Frontal cortex (tissue), 4 donors: ENCODE results near the gene BMAL2. TPM values are rescaled to one million over a fixed set of nuclear protein-coding genes. Genes with fewer than 3 reads are reported as not detected.

Experiments used
- DNase-seq, 2 donors: peaks; one replicate each; pipeline ENCODE4 v3.0.0; 2012; ENCODE audit warnings: low spot score in 2 of 2
- FAIRE-seq: peaks from 2 replicates; lab custom pipeline; 2012; peaks lifted over from hg19 to GRCh38; lab: Jason Lieb, UNC
- total RNA-seq: library from RNA; depleted of rRNA; stranded (reverse); fragments of >200 nt; gene quantifications from one replicate; pipeline ENCODE4 v1.2.3, GENCODE V29; 2014
- donor health status: control.
- donor health status: control.
- donor health status: control.

BMAL2 gene
- total RNA-seq, 1 donor from 2014 or later: 42.4 TPM

DNA sequence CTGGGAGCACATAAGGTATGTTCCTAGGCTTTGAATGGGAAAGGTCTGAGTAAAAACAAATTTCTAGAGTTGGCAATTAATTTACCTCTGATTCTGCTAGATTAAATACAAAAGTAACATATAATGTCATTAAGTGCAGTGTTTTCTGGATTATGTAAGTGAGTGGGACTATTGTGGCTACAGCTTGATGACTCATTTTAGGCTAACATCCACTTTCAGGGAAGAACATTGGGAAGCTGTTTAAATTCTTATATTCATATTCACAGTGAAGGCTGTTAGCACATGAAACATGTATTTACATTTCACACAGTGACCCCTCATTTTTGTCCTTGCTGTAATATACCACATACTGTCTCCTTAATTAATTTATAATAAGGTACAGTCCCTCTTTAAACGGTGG is 13.2 kb upstream of the BMAL2 start:
- no peak for FAIRE-seq
- no peak for DNase-seq

DNA sequence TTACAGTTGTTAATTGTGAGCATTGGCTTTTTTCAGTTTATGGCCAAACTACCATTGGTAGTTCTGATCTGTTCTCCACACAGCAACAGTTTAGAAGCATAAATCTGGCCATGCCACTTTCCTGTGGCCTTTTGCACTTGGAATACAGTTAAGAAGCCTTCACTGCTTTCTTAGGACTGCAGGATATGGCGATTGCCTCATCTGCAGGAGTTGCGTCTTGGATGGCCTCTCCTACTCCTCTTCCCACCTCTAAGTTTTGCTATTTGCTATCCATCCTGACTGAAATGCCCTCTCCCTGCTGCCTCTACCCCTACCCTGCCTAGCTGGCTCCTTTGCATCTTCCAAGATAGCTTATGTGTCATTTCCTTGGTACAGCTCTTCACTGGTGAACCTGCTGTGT is 12.8 kb upstream of the BMAL2 start:
- DNase-seq (no peak), FAIRE-seq (no peak)

DNA sequence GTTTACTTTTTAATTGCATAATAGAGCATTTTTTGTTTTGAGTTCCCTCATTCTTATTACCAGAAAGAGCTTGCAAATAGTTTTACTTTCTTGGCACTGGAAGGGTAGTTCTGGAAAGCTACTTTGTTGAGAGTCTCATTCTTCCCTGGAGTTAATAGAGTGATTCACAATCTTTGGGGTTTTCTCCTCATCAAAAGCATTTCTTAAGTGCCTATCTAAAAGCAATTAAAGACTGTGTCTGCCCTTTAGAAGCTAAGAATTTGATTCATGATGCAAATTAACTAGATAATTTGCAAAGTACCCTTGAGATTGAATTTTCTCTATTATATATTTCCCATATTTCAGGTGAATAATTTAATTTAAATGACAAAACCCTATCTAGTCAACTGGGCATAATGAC is 8.1 kb upstream of the BMAL2 start:
- DNase-seq (no peak), FAIRE-seq (no peak)

DNA sequence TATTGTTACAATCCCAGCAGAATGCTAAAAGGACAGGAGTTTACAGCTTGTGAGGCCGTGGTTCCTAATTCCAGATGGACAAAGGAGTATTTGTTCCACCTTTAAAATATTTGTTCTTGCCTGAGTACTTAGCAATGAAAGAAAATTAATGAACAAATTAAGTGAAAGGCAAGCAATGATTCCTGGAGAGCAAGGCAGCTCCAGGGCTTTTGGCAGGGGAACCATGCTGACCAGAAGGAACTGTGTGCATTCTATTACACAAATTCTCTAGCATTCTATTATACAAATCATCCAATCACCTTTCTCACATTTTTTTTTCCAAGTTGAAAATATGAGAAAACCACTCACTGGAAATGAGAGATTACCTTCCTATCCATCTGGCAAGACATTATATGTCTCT is 1.8 kb upstream of the BMAL2 start:
- FAIRE-seq (no peak), DNase-seq (no peak)

DNA sequence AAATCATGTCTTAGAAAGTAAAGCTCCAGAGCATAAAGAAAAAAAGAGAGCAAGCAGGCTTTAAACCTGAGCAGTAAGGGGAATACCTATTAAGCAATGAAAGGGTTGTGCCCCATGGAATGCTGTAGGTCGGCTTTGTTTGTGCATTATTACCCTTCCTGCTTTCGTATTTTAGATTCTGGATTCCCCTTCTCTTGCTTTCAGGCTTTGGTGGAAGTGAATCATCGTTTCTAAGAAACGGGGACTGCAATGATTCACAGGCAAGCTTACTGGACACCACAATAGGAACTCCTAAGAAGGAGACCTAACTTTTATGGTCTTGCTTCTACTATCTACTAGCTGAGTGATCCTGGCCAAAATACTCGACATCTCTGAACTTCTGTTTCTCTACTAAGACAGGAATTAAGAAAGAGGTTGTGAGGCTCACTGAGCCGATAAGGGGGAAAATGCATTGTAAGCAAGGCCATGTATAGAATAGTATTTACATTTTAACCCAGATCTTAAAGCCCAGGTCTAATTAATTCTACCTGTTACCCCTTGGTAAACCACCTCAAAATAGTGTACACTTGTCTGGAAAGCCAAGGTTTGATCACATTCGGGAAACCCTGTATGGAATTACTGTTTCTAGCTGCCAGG is 1.2 kb upstream of the BMAL2 start:
- DNase-seq: peak in 1 of 2 donors; percentile 34
- FAIRE-seq: no peak

DNA sequence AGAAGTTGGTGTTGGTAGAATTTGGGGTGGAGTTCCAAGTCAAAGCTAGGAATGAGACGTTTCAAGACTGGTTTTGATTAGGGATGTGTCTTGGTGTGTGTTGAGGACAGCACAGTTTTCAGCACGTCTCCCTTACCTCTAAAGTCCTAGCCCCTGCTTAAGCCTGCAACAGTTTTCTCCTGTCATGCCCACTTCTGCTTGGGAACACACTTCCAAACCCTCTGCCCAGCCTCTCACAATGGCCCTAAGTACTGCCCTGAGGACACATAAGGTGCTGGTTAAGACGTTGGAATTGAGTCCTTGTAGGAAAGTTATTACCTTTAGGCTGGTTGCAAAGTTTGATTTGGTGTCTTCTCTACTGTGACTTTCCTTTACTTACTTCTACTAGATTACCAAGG is 710 bp upstream of the BMAL2 start:
- no peak for DNase-seq
- FAIRE-seq: no peak

DNA sequence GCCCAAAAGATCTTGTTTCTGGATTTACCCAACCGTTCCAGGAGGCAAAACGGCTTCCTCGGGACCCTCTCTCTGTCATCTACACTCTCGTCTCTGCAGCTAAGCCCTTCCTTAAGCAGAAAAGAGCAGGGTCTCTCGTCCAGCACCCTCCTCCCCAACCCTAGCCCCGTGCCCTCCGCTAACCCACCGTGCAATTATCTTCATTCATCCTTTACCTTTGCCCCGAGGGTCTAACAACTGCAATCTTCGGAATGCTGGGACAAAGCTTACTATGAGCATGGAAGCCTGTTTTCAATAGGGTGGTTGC is 276 bp upstream of the BMAL2 start:
- FAIRE-seq (no peak), DNase-seq (no peak)

DNA sequence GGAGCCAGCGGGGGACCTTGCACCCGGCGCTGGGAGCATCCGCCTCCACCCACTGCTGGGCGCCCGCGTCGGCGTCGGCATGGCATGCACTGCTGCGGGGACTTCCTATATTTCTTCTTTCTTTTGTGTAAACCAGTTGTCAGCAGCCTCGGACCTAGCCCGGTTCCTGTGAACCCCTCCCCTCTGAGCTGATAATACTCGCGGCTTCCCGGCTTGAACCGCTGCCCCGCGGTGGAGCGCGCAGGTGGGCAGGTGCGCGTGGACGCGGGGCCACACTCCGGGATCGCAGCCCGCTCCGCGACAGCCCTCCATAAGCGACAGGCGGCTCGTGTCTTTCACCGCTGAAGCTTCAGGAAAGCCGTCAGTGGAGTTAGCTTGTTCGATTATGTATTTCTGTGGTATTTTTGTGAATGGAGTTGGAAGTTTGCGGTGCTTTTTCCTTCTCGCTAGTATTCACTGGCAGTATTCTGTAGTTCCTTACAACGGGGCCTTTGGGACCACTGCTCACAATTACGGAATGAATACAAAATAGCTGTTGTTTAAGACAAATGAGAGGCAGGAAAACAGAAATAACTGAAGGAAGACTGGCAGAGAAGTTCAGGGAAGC is 870 bp downstream of the BMAL2 start:
- FAIRE-seq: no peak
- peak in 1 of 2 donors; percentile 30 for DNase-seq

DNA sequence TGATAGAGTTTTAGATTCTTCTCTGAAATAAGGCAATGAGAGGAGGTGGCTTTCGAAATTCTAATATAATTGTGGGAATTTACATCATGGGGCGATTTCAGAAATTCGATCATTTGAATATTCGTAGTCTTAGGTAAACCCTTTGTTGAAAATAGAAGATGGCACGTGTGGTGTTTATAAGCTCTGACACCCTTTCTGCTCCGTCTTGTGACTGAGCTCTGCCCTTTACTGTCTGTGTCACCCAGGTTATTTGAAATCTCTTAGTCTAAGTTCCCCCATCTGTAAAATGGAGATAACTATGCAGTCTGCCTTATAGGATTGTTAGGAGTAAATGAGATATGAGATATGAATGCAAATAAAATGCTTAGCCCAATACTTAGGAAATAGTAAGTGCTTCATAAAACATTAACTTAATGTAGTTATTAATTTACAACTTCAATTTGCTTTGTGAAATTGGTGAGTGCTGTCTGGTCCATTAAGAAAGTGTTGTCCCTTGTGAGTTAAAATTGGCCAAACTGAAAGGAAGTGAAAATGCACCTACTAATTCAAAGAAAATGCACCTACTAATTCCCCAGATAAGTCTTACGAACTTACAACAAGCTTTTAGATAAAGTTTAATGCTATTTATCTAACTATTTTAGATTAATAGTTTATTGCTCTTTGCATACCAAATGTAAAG is 1.5 kb downstream of the BMAL2 start:
- DNase-seq (no peak), FAIRE-seq (no peak)

DNA sequence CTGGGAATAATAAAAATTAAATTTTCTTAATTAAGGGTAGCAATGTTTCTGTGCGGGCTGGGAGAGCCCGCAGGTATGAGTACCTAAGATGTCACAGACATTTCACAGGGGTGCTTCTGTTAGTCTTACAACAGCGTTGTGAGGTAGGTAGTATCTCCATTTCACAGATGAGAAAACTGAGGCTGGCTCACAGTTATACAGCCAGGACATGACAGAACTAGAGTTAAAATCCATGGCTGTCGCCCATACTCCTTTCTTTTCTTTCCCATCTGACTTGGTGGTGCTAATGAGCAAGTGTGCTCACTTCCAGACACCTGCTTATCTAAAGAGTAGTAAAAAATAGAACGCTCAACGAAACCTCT is 2.1 kb downstream of the BMAL2 start:
- FAIRE-seq (no peak), DNase-seq (no peak)

DNA sequence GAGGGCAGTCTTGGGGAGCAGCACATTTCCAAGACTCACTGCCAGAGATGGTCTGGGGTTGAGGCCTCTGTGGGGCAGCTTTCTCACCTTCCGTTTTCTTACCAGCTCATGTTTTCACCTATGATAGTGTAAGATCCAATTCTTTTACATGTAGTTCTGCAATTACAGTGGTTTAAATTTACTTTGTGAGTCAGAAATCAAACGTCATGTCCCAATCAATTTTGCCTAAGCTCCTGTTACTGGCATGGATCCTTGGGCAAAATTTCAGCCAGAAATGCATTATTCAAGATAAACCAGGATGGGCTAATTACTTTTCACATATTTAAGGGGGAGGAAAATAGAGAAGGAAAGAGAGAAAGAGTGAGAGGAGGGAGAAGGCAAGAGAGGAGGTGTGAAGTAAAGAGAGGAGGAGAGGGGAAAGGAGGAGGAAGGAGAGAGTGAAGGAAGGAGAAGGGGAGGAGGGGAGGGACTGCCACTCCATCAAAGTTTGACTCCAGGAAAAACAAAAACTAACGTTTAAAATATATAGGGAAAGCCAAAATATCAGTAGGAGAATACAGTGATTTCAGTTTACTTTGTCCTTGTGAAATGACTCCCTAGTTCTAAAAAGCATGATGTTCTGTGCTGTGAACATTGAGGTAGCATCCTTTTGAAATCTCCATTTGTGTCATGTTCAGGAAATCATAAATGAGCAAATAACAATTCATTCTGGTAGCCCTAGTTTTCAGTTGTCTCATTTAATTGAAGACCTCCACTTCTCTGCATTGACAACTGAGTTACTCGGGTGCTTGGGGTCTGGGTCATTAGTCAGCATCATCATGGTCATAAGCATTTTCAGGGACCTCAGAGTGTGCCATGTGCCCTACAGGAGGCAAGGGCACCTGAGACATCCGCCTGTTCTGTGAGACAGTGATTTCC is 3.0 kb downstream of the BMAL2 start:
- DNase-seq (no peak), FAIRE-seq (no peak)

DNA sequence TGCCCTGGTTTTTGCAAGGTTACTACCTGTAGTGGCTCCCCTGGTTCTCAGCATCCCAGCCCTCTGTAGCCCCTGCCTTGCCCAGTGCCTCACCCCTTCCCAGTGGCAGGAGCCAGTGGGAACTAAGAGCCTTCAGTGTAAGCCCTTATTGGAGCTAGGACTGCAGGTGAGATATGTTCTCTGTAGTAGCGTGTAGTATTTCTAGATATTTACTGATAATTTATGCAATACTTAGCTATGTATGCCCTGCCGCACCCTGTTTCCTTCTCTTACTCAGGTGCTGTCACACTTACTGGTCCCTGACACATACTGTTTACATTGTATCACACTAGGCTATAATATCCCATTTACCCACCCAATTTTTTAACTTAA is 3.6 kb downstream of the BMAL2 start:
- FAIRE-seq (no peak), DNase-seq (no peak)

DNA sequence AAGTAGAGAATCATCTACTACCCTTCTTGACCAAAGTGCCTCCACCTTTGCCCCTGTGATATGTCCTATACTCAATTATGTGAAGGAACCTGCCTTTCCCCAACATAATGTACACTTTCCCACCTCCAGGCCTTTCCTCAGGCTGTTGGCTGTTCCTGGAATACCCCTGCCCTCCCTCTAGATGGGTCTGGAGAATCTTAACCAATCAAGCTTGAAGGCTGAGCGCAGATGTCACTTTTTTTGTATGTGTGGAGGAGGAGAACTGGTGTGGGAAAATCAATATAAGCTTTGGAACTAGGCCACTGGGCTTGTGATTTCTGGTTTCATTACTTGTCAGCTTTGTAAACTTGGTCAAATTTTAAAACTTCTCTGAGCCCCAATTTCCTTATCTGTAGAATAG is 4.7 kb downstream of the BMAL2 start:
- DNase-seq (no peak), FAIRE-seq (no peak)

DNA sequence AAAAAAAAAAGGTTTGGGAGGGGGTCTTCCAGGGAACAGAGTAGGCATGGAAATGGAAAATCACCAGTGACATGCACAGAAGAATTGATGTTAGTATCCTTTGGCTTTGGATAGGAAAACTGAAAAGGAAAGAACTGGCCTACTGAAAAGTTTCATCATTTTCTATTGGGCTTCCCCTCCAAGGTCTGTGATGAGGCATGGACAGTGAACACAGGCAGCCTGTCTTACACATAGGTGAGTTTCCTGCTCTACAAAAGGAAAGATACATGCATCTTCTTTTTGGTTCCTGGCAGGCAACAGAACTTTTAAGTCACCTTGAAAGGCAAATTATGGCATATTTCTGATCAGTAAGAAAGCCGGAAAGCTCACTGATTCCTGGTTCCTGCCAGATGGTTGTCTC is 5.8 kb downstream of the BMAL2 start:
- FAIRE-seq (no peak), DNase-seq (no peak)

DNA sequence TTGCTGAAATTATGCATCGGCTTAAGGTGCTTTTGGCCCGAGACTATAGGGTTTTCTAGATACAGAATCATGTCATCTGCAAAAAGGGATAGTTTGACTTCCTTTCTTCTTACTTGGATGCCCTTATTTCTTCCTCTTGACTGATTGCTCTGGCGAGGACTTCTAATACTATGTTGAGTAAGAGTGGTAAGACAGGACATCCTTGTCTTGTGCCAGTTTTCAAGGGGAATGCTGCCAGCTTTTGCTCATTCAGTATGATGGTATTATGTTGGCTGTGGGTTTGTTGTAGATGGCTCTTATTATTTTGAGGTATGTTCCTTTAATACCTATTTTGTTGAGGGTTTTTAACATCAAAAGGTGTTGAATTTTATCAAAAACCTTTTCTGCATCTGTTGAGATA is 8.3 kb downstream of the BMAL2 start:
- FAIRE-seq (no peak), DNase-seq (no peak)

DNA sequence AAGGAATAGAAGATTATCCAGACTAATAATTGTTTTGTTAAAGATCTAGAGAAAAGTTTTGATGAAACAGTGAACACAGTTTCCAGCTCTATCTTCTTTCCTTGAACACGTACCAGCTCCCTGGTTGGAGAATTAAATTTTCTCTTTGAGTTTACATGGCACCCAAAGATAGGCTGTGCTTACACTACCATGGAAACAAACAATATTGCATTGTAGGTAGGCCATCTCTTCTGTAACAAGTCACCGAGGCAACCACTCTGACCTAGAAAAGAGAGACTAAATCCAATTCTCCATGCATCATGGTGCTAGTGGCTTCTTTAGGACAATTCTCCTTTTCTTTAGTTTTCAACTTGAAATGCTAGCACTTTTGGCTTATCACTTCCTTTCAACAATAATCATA is 9.9 kb downstream of the BMAL2 start:
- DNase-seq (no peak), FAIRE-seq (no peak)

DNA sequence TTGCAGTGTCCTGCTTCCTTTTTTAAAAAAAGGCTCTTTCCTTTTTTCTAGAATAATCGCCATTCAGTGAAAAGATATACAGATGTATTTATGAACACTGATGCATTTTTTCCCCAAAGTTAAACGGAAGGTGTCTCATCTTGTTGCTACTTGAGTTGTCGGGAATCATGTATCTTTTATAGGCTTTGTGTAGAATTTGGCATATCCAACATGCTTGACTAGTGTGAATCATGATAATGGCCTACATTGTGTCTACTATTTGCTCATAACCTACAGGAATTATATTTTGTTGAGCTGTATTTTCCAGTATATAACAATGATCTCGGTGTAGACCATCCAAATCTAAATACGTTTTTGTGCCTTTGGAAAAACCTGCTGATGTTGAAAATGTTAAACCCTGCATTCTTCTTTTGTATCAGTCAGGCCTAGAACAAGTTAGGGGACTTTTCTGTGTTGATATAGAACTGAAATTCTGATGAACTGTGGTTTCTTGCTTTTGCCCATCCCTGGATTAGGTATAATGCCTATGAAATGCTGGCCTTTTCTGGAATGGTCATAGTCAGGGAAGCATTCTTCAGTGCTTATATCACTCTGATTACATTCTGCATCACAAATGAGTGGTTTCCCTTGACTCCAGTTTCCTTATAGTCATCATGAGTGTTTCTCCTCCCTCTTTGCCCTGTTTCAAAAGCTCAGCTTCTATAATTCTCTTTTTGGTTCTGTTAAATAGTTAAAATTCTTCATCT is 10.8 kb downstream of the BMAL2 start:
- FAIRE-seq (no peak), DNase-seq (no peak)

DNA sequence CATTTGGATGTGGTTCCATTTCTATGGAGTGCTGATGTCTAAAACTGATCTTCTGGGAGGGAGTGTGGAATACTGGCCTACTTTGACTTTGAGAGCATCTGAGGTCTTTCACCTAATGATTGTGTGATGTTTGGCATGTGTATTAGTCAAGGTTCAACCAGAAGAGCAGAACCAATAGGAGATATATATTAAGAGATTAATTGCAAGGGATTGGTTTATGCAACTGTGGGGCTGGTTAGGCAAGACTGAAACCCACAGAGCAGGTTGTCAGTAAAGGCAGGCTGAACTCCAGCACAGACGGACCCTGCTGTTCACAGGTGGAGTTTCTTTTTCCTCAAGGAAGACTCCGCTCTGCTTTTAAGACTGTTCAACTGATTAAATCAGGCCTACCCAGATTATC is 11.6 kb downstream of the BMAL2 start:
- DNase-seq (no peak), FAIRE-seq (no peak)

DNA sequence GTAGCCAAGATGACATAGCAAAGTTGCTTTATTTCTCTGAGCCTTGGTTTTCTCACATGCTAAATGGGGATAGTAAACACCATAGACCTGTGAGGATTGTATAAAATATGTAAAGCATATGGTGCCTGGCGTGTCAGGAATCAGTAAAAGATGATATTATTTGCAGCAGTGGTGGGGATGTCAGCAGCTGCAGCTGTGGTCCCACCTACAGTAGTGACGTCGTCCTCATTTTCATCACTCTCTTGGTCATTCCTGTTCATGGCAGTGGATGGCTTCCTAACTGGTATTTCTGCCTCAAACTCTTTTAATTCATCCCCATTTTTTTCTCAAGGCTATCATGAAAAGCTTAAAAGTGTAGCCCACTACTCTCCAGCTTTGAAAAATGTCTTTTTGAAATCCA is 12.1 kb downstream of the BMAL2 start:
- DNase-seq (no peak), FAIRE-seq (no peak)

DNA sequence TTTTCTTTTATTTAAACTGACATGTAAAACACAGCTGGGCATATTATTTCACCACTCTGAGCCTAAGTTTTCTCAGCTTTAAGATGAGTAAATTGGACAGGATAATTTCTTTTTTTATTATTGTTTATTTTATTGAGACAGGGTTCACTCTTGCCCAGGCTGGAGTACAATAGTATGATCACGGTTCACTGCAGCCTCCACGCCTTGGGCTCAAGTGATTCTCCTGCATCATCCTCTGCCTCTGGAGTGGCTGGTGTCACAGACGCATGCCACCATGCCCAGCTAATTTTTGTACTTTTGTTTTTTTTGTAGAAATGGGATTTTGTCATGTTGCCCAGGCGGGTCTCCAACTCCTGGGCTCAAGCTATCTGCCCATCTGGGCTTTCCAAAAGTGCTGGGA is 12.7 kb downstream of the BMAL2 start:
- DNase-seq (no peak), FAIRE-seq (no peak)
